ENCODE results near the gene ARHGAP22. TPM values are rescaled to one million over a fixed set of nuclear protein-coding genes. Genes with fewer than 3 reads are reported as not detected.

Gene ARHGAP22
- total and polyA plus RNA-seq, 2 of the 4 experiments (the other 2 are of a cell fraction) = 28.3 to 30.2 TPM

GRCh38 chr10:48406658-48407057 lies 198.2 kb downstream of the ARHGAP22 start:
- ChIA-PET POLR2A (ENCODE audit: unreplicated experiment) (no interaction called here), CTCF (interaction anchor here (0.9 kb wide), 1 partner anchor 208 kb away, joined by 3 read pairs; no protein-coding TSS in a partner anchor)
- peak overlapping the region; percentile 46; the same call in 1 of the 2 replicates for H3K4ac ChIP-seq (ENCODE audit: low read depth, low read length)
- peaks cover 7% of the 10 kb centered on the region for H3K9me1 ChIP-seq (ENCODE audit: insufficient read depth, low read length)
- H3K79me1 ChIP-seq (ENCODE audit: low read depth in 1 of 2, low read length in 2 of 2) = peaks cover 9 to 23% of the 10 kb centered on the region in 2 experiments; a peak in 3 of 4 replicates
- intact Hi-C loops (cut with micrococcal nuclease) = no loop called here
- no peaks in the 10 kb centered on the region for H3K27me3 ChIP-seq (ENCODE audit: control insufficient read depth, insufficient read depth, low read length)
- H4K5ac ChIP-seq (ENCODE audit: low read depth, low read length) = peak overlapping the region; percentile 35; the same call in 1 of the 2 replicates
- TF ChIP-seq SMC3 (IDR thresholded peaks at IDR 0.05; ENCODE audit: low read depth, low read length) (no peak), ELK1 (IDR thresholded peaks at IDR 0.05; ENCODE audit: borderline replicate concordance, low read depth, low read length) (no peak), FOS (IDR thresholded peaks at IDR 0.05; ENCODE audit: low read depth, low read length) (no peak), BHLHE40 (IDR thresholded peaks at IDR 0.05; ENCODE audit: low read depth, low read length) (no peak), CHD1 (IDR thresholded peaks at IDR 0.05; ENCODE audit: low read depth, low read length) (no peak), RAD21 (IDR thresholded peaks at IDR 0.05; ENCODE audit: low read length) (no peak), MXI1 (IDR thresholded peaks at IDR 0.05; ENCODE audit: borderline replicate concordance, low read depth, low read length) (no peak), RCOR1 (IDR thresholded peaks at IDR 0.05; ENCODE audit: insufficient replicate concordance, low read length) (no peak), POLR2A (IDR thresholded peaks at IDR 0.05; ENCODE audit: low read depth, low read length) (no peak), MAFK (IDR thresholded peaks at IDR 0.05; ENCODE audit: low read depth, low read length) (no peak), USF2 (IDR thresholded peaks at IDR 0.05; ENCODE audit: low read depth, low read length) (no peak), CTCF (conservative IDR thresholded peaks at IDR 0.05; ENCODE audit: low read depth, low read length) (no peak)
- DNase-seq (no peak), ATAC-seq (ENCODE audit: low read depth) (no peak)
- no peaks in the 10 kb centered on the region for H3K9me3 ChIP-seq (ENCODE audit: control insufficient read depth, insufficient read depth, low read length)
- no peak overlapping the region; the same call in 1 of the 2 replicates for H3K14ac ChIP-seq (replicated peaks; ENCODE audit: low read depth, low read length)
- no peak overlapping the region for H4K91ac ChIP-seq (ENCODE audit: insufficient read depth, low read depth, low read length)
- H2AFZ ChIP-seq (replicated peaks; ENCODE audit: low read length, poor library complexity) = no peak overlapping the region
- no peak overlapping the region for H3K18ac ChIP-seq (ENCODE audit: low read depth, low read length)
- no peak overlapping the region for H3K4me2 ChIP-seq (ENCODE audit: low read depth, low read length)
- dilution Hi-C loops (cut with HindIII; ENCODE audit: low sequenced_read_pairs, unreplicated experiment) = no loop called here
- no peaks in the 10 kb centered on the region for H4K20me1 ChIP-seq (ENCODE audit: insufficient read depth, low read length)
- H2BK5ac ChIP-seq (ENCODE audit: low read depth, low read length, poor library complexity, severe bottlenecking) = peak overlapping the region; percentile 14
- H2AK9ac ChIP-seq (replicated peaks; ENCODE audit: low read depth, low read length, poor library complexity) = no peak overlapping the region
- peak overlapping the region; percentile 8; the same call in 1 of the 2 replicates for H2BK120ac ChIP-seq (ENCODE audit: low read depth, low read length)
- no peaks in the 10 kb centered on the region; the same call in 1 of the 2 replicates for H3K36me3 ChIP-seq (ENCODE audit: control insufficient read depth, insufficient read depth, low read length)
- no peak overlapping the region for H3K27ac ChIP-seq (ENCODE audit: insufficient read depth, low read length)
- H2BK20ac ChIP-seq (ENCODE audit: low read depth, low read length) = peak overlapping the region; percentile 22; the same call in 1 of the 2 replicates
- WGBS, 2 experiments (ENCODE audit: extremely low coverage in 2 of 2, insufficient read length in 1 of 2) = no CpG with 5 or more reads among the region's 4 CpGs
- no peak overlapping the region for H3K23ac ChIP-seq (ENCODE audit: low read depth, low read length)
- peaks cover 5% of the 10 kb centered on the region for H3K4me1 ChIP-seq (ENCODE audit: control insufficient read depth, insufficient read depth, low read length)
- no peak overlapping the region for H3K9ac ChIP-seq (ENCODE audit: low read depth, low read length)
- no TSS peak for BruUV-seq (replicated peaks)
- H2BK15ac ChIP-seq (ENCODE audit: low read depth, low read length) = no peak overlapping the region; the same call in 2 of the 3 replicates
- no peak overlapping the region for H2AK5ac ChIP-seq (ENCODE audit: low read depth, low read length)
- H4K8ac ChIP-seq (ENCODE audit: low read depth in 2 of 2, low read length in 2 of 2) = 0 out of 4 replicates have a peak overlapping the region, but pooled peaks of 1 of the 2 experiments have one; percentile 24
- H3K4me3 ChIP-seq (ENCODE audit: insufficient read depth, low read depth, low read length) = no peak overlapping the region
- no peak overlapping the region for H3K56ac ChIP-seq (ENCODE audit: extremely low read depth, insufficient read depth, low read length)
- in situ Hi-C loops (cut with MboI; ENCODE audit: low sequenced_read_pairs) = no loop called here

Measured in IMR-90 (cell line).